C4-2B (cell line): Measurements from ENCODE around the gene KDM2A.
"Not testable (repeated sequence)": the region's sequence is repeated elsewhere in the genome, so short reads cannot be mapped to it uniquely, and the experiment has no call there.

Experiments
- H3K27ac ChIP-seq: fragments of 450-650 bp; 2 replicates; pipeline ENCODE4 v1.5.1; 2017
- ZFX ChIP-seq: fragments of 450-650 bp; IDR thresholded peaks from 2 replicates; pipeline ENCODE4 v1.6.1; 2017
- TF ChIP-seq, protein P1 (sequence below): fragments of 450-650 bp; conservative IDR thresholded peaks from 2 replicates; pipeline ENCODE4 v1.5.1; 2017; ENCODE audit warnings: mild to moderate bottlenecking

Gene KDM2A

DNA sequence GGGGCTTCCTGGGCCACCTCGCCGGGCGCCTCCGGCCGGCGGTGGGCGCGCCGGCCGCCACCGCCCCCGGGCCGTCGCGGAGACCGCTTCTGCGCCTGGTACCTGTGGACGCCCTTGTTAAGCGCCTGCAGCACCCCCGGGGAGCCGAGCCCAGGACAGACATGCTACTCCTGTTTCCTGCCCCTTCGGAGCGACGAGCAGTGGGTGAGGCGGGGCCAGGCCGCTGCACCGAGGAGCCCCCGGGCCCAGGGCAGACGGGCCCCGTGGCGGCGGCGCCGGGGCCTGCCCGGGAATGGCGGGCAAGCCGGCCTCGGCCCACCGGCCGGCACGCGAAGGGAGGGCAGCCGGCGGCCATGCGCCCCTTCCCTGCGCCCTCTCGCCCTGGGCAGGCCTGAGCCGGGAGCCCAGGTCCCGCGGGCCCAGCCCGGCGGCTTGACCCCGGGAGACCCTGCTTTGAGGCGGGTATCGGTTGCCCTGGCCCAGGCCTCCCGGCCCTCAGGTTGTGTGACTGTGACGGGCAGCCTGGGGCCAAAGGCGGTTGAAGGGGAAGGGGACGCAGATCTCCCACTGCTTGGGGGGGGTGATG lies 789 bp upstream of the KDM2A start:
- peak overlapping the region; percentile 96 for H3K27ac ChIP-seq
- TF ChIP-seq, protein P1, sequence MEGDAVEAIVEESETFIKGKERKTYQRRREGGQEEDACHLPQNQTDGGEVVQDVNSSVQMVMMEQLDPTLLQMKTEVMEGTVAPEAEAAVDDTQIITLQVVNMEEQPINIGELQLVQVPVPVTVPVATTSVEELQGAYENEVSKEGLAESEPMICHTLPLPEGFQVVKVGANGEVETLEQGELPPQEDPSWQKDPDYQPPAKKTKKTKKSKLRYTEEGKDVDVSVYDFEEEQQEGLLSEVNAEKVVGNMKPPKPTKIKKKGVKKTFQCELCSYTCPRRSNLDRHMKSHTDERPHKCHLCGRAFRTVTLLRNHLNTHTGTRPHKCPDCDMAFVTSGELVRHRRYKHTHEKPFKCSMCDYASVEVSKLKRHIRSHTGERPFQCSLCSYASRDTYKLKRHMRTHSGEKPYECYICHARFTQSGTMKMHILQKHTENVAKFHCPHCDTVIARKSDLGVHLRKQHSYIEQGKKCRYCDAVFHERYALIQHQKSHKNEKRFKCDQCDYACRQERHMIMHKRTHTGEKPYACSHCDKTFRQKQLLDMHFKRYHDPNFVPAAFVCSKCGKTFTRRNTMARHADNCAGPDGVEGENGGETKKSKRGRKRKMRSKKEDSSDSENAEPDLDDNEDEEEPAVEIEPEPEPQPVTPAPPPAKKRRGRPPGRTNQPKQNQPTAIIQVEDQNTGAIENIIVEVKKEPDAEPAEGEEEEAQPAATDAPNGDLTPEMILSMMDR: no peak
- peak; percentile 31; the same call in 1 of the 2 replicates for TF ChIP-seq ZFX

DNA sequence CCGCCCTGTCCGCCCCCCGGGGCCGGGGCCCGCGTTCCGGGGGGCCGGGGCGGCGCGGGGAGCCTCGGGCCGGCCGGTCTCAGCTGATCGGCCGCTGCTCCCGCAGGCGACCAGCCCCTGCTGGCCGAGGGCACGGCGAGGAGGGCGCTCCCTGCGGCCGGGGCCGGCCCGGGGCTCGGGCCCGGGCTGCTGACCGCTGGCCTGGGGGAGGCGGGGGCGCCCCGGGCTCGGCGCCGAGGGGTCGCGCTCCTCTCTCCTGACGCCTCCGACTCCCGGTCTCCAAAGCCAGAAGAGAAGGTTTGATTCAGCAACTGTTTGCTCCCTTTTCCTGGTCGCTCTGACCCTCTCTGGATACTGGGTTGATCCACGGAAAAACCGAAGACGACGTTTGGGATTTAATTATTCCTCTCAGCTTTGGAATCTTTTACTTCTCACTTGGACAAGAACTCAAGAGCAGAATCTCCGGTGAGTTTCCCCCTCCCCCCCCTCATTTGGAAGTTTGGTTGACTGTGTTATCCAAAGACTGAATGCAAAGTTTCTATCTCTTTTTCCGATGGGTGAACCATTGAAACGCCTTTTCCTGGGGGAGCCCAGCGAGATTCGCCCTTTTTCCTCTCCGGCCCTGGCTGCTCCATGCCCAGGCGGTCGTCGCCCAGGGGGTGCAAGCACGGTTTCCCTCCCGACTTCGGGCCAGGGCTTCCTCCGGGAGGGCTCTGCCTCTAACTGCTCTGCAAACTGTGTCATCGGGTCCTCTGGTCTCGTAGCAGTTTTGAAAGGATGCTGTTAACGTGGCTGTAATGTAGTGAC lies 725 bp downstream of the KDM2A start:
- TF ChIP-seq, protein P1: no peak; the same call in 1 of the 2 replicates
- peak; percentile 60; the same call in 1 of the 2 replicates for TF ChIP-seq ZFX
- H3K27ac ChIP-seq: peak overlapping the region; percentile 96

DNA sequence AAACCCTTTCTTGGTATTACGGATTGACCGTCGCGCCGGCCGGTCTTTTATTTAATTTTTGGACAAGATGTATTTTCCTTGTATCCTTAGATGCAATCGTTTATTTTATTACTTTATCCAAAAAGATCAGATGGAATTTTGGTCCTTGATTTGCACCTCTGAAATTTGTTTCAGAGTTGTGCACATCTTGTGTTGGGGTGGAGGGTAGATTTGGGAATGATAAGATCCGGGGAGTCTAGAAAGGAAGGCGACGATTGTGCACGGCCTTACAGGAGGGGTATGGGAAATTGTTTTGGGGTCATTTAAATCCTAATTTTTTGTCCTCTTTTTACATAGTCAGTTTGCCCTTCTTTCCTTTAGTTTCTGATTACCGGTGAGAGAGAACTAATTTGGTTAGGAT lies 1.4 kb downstream of the KDM2A start:
- peak overlapping the region; percentile 96 for H3K27ac ChIP-seq
- TF ChIP-seq ZFX: no peak
- TF ChIP-seq, protein P1: no peak

DNA sequence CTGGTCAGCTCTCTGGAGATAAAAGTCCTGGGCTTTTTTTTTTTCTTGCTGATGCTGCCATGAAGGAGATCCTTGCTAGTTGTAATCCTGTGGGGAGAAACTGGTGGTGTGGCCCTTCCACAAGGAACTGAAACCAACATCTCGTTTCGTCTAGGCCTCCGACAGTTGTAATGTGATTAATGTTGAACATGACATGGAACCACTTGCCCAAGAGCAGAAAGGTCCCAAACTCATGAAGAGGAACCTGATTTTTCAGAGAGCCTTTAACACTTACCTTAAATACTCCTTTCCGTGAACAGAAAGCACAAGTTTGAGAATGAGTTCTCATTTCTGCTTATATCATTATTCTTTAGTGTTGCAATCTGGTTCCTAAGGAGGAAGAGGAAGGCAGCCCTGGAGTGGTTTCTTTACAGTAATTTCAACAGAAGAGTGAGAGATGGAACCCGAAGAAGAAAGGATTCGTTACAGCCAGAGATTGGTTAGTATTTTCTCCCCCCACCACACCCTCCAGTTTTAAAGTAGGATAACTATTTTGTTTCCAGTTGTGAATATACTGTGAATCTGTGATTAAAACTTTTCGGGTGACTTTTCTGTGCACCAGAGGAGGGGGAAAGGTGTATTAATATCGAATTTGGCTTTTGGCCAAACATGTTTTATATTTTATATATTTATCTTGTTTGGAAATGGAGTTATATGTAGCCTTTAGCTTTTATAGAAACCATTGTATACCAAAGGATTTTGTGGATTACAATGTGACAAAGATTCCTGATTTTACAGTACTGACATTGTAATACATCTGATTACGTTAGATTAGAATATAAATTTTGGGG lies 2.0 kb downstream of the KDM2A start:
- H3K27ac ChIP-seq: peak overlapping the region; percentile 96; the same call in 1 of the 2 replicates
- TF ChIP-seq, protein P1: no peak
- no peak for TF ChIP-seq ZFX

DNA sequence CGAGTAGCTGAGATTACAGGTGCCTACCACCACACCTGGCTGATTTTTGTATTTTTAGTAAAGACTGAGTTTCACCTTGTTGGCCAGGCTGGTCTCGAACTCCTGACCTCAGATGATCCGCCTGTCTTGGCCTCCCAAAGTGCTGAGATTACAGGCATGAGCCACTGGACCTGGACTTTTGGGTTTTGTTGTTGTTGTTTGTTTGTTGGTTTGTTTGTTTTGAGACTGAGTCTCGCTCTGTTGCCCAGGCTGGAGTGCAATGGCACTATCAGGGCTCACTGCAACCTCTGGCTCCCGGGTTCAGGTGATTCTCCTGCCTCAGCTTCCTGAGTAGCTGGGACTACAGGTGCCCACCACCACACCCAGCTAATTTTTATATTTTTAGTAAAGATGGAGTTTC lies 4.7 kb downstream of the KDM2A start:
- not testable (repeated sequence) for H3K27ac ChIP-seq

DNA sequence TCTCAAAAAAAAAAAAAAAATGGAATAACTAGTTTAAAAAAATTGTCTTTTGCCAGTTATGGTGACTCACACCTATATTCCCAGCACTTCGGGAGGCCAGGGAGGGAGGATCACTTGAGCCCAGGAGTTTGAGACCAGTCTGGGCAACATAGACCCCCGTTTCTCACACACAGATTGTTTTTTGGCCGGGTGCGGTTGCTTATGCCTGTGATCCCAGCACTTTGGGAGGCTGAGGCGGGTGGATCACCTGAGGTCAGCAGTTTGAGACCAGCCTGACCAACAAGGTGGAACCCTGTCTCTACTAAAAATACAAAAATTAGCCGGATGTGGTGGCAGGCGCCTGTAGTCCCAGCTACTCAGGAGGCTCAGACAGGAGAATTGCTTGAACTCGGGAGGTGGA lies 7.2 kb downstream of the KDM2A start:
- not testable (repeated sequence) for H3K27ac ChIP-seq

DNA sequence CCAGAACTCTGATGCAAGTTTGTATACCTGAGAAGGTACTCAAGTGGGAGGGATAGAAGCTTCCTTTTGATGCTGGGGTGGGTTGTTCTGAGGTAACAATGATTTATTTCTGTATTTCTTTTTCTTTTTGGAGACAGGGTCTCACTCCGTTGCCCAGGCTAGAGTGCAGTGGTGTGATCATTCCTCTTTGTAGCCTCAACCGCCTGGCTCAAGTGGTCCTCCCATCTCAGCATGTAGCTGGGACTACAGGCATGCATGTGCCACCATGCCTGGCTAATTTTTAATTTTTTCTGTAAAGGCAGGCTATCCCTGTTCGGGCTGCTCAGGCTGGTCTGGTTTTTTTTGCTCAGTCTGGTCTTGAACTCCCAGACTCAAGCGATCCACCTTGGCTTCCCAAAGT lies 7.9 kb downstream of the KDM2A start:
- no peak for TF ChIP-seq ZFX
- TF ChIP-seq, protein P1: no peak
- no peak overlapping the region for H3K27ac ChIP-seq

DNA sequence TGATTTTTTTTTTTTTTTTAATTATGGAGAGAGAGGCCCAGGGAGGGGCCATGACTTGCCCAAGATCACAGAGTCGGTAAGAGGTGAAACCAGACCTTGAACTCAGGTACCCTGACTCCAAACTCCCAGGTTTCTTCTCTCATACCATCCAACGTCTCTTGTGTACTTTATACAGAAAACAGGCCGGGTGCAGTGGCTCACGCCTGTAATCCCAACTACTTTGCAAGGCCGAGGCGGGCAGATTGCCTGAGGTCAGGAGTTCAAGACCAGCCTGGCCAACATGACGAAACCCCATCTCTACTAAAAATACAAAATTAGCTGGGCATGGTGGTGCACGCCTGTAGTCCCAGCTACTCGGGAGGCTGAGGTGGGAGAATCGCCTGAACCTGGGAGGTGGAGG lies 11.8 kb downstream of the KDM2A start:
- not testable (repeated sequence) for H3K27ac ChIP-seq
